HepG2 (cell line): ENCODE data around the gene SLC29A1. TPM values are rescaled to one million over a fixed set of nuclear protein-coding genes. Genes with fewer than 3 reads are reported as not detected.

Source experiments
- BHLHE40 ChIP-seq: IDR thresholded peaks from 2 replicates; pipeline ENCODE4 v1.6.1; 2011; ENCODE audit warnings: low read length, improper control_type of control experiment
- CREM ChIP-seq, 2 experiments: sonication (generic) in 1 of 2; formaldehyde crosslinking in 1 of 2; IDR thresholded peaks; 2 replicates each; pipeline versions ENCODE4 v1.4.0 to v1.6.1; 2016 to 2020; ENCODE audit warnings: antibody characterized with exemption in 1 of 2, mild to moderate bottlenecking in 1 of 2, missing genetic modification reagents in 1 of 2
- KAT2B ChIP-seq: fragments of 150-350 bp; IDR thresholded peaks from 2 replicates; pipeline ENCODE4 v1.6.1; 2014; ENCODE audit warnings: low read depth, low read length, borderline replicate concordance
- KAT7 ChIP-seq: IDR thresholded peaks from 2 replicates; pipeline ENCODE4 v1.6.1; 2018; ENCODE audit warnings: borderline replicate concordance, missing compliant biosample characterization
- MAF1 ChIP-seq: sonication (generic); formaldehyde crosslinking; IDR thresholded peaks from 2 replicates; pipeline ENCODE4 v1.5.0; 2020; ENCODE audit warnings: missing genetic modification reagents, borderline replicate concordance
- MEIS2 ChIP-seq: sonication (generic); formaldehyde crosslinking; IDR thresholded peaks from 2 replicates; pipeline ENCODE4 v1.9.0; 2021; ENCODE audit warnings: mild to moderate bottlenecking, missing genetic modification reagents
- RFX3 ChIP-seq: IDR thresholded peaks from 2 replicates; pipeline ENCODE4 v1.6.1; 2016; ENCODE audit warnings: missing biosample characterization, missing genetic modification reagents
- RXRB ChIP-seq: IDR thresholded peaks from 2 replicates; pipeline ENCODE4 v1.6.1; 2016; ENCODE audit warnings: borderline replicate concordance, missing genetic modification reagents, missing compliant biosample characterization
- ZFP36L2 ChIP-seq: sonication (generic); formaldehyde crosslinking; IDR thresholded peaks from 2 replicates; pipeline ENCODE4 v1.4.0; 2020; ENCODE audit warnings: missing genetic modification reagents
- ZNF430 ChIP-seq: sonication (generic); formaldehyde crosslinking; IDR thresholded peaks from 2 replicates; pipeline ENCODE4 v1.9.0; 2021; ENCODE audit warnings: mild to moderate bottlenecking, missing genetic modification reagents
- ZSCAN9 ChIP-seq: IDR thresholded peaks from 2 replicates; pipeline ENCODE4 v1.6.1; 2016; ENCODE audit warnings: borderline replicate concordance
- polyA plus RNA-seq, 8 experiments: library from polyadenylated mRNA; depleted of rRNA in 3 of 8; stranded (reverse) in 7 of 8; unstranded in 1 of 8; fragments of >200 nt; fragmentation: Illumina TruSeq in 4 of 8; extraction: Trizol in 4 of 8; gene quantifications; 2 replicates each; pipeline versions ENCODE4 v1.2.1 to v1.2.3, GENCODE V29; 2011 to 2016; ENCODE audit warnings: low read depth in 4 of 8, missing spikeins in 1 of 8, mixed read lengths in 1 of 8; ENCODE audit not compliant: insufficient read depth in 1 of 8
- total RNA-seq, 5 experiments: library from RNA; depleted of rRNA; stranded (reverse); fragments of >200 nt; fragmentation: Illumina TruSeq; extraction: Trizol; gene quantifications; 2 replicates each; pipeline ENCODE4 v1.2.3, GENCODE V29; 2016; ENCODE audit warnings: low read depth in 1 of 5
- TF ChIP-seq, protein P1 (sequence below): sonication (generic); formaldehyde crosslinking; IDR thresholded peaks from 2 replicates; pipeline ENCODE4 v1.5.0; 2020; ENCODE audit warnings: mild to moderate bottlenecking, missing genetic modification reagents, borderline replicate concordance
- TF ChIP-seq, protein P2 (sequence below): sonication (generic); formaldehyde crosslinking; IDR thresholded peaks from 2 replicates; pipeline ENCODE4 v1.5.0; 2020; ENCODE audit warnings: missing genetic modification reagents
- TF ChIP-seq, protein P3 (sequence below): sonication (generic); formaldehyde crosslinking; IDR thresholded peaks from 2 replicates; pipeline ENCODE4 v1.4.0; 2020; ENCODE audit warnings: mild to moderate bottlenecking, missing genetic modification reagents
- TF ChIP-seq, protein P4 (sequence below): IDR thresholded peaks from 2 replicates; pipeline ENCODE4 v1.6.1; 2016; ENCODE audit warnings: mild to moderate bottlenecking, missing biosample characterization, missing genetic modification reagents
- TF ChIP-seq, protein P5 (sequence below): sonication (generic); formaldehyde crosslinking; IDR thresholded peaks from 2 replicates; pipeline ENCODE4 v1.4.0; 2020; ENCODE audit warnings: missing genetic modification reagents, mild to moderate bottlenecking, borderline replicate concordance
- TF ChIP-seq, protein P6 (sequence below): sonication (generic); formaldehyde crosslinking; IDR thresholded peaks from 2 replicates; pipeline ENCODE4 v1.5.0; 2020; ENCODE audit warnings: missing genetic modification reagents

The SLC29A1 gene
- total and polyA plus RNA-seq, 2 of the 13 experiments (the other 11 are each of a cell fraction or from before 2014, with no cell fraction given): 43.2 to 106 TPM

DNA sequence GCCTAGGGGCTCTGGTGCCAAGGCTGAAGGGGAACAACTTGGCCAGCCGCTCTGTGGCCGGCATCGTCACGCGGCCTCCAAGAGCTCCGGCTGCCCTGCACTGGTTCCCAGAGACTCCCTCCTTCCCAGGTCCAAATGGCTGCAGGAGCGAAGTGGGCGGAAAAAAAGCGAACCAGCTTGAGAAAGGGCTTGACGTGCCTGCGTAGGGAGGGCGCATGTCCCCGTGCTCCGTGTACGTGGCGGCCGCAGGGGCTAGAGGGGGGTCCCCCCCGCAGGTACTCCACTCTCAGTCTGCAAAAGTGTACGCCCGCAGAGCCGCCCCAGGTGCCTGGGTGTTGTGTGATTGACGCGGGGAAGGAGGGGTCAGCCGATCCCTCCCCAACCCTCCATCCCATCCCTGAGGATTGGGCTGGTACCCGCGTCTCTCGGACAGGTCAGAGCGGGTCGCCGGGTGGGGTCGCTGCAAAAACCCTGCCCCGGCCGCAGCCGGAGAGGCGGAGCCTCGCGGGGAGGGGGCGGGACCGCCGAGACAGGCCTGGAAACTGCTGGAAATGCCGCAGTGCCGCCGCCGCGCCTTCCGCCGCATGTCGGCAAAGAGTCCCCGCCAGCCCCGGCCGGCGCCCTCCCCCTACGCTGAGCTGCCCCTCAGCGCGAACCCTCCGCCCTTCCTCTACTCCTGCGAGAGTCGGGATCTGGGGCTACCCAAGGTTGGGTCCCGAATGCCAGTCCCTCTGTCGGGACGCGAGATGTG, 22.7 kb downstream of the SLC29A1 start (continued):
- TF ChIP-seq, protein P1, sequence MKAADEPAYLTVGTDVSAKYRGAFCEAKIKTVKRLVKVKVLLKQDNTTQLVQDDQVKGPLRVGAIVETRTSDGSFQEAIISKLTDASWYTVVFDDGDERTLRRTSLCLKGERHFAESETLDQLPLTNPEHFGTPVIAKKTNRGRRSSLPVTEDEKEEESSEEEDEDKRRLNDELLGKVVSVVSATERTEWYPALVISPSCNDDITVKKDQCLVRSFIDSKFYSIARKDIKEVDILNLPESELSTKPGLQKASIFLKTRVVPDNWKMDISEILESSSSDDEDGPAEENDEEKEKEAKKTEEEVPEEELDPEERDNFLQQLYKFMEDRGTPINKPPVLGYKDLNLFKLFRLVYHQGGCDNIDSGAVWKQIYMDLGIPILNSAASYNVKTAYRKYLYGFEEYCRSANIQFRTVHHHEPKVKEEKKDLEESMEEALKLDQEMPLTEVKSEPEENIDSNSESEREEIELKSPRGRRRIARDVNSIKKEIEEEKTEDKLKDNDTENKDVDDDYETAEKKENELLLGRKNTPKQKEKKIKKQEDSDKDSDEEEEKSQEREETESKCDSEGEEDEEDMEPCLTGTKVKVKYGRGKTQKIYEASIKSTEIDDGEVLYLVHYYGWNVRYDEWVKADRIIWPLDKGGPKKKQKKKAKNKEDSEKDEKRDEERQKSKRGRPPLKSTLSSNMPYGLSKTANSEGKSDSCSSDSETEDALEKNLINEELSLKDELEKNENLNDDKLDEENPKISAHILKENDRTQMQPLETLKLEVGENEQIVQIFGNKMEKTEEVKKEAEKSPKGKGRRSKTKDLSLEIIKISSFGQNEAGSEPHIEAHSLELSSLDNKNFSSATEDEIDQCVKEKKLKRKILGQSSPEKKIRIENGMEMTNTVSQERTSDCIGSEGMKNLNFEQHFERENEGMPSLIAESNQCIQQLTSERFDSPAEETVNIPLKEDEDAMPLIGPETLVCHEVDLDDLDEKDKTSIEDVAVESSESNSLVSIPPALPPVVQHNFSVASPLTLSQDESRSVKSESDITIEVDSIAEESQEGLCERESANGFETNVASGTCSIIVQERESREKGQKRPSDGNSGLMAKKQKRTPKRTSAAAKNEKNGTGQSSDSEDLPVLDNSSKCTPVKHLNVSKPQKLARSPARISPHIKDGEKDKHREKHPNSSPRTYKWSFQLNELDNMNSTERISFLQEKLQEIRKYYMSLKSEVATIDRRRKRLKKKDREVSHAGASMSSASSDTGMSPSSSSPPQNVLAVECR (CRISPR knock-in tag): peak; percentile 82
- TF ChIP-seq RXRB: peak; percentile 47
- TF ChIP-seq ZSCAN9 (CRISPR knock-in tag): no peak; the same call in 1 of the 2 replicates
- no peak; the same call in 1 of the 2 replicates for TF ChIP-seq ZFP36L2 (CRISPR knock-in tag)
- no peak for TF ChIP-seq KAT2B
- TF ChIP-seq, protein P2, sequence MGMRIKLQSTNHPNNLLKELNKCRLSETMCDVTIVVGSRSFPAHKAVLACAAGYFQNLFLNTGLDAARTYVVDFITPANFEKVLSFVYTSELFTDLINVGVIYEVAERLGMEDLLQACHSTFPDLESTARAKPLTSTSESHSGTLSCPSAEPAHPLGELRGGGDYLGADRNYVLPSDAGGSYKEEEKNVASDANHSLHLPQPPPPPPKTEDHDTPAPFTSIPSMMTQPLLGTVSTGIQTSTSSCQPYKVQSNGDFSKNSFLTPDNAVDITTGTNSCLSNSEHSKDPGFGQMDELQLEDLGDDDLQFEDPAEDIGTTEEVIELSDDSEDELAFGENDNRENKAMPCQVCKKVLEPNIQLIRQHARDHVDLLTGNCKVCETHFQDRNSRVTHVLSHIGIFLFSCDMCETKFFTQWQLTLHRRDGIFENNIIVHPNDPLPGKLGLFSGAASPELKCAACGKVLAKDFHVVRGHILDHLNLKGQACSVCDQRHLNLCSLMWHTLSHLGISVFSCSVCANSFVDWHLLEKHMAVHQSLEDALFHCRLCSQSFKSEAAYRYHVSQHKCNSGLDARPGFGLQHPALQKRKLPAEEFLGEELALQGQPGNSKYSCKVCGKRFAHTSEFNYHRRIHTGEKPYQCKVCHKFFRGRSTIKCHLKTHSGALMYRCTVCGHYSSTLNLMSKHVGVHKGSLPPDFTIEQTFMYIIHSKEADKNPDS (CRISPR knock-in tag): no peak
- TF ChIP-seq ZNF430: peak; percentile 96
- TF ChIP-seq MEIS2 (CRISPR knock-in tag): peak; percentile 91
- TF ChIP-seq MAF1 (CRISPR knock-in tag): no peak; the same call in none of the 2 replicates
- TF ChIP-seq CREM (IDR thresholded peaks at IDR 0.05): no peak; the same call in 1 of the 2 replicates
- no peak for TF ChIP-seq CREM (CRISPR knock-in tag; IDR thresholded peaks at IDR 0.05)
- TF ChIP-seq, protein P3, sequence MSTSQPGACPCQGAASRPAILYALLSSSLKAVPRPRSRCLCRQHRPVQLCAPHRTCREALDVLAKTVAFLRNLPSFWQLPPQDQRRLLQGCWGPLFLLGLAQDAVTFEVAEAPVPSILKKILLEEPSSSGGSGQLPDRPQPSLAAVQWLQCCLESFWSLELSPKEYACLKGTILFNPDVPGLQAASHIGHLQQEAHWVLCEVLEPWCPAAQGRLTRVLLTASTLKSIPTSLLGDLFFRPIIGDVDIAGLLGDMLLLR (CRISPR knock-in tag): peak; percentile 89
- TF ChIP-seq, protein P4, sequence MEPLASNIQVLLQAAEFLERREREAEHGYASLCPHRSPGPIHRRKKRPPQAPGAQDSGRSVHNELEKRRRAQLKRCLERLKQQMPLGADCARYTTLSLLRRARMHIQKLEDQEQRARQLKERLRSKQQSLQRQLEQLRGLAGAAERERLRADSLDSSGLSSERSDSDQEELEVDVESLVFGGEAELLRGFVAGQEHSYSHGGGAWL (CRISPR knock-in tag): peak; percentile 78
- no peak for TF ChIP-seq RFX3
- TF ChIP-seq, protein P5, sequence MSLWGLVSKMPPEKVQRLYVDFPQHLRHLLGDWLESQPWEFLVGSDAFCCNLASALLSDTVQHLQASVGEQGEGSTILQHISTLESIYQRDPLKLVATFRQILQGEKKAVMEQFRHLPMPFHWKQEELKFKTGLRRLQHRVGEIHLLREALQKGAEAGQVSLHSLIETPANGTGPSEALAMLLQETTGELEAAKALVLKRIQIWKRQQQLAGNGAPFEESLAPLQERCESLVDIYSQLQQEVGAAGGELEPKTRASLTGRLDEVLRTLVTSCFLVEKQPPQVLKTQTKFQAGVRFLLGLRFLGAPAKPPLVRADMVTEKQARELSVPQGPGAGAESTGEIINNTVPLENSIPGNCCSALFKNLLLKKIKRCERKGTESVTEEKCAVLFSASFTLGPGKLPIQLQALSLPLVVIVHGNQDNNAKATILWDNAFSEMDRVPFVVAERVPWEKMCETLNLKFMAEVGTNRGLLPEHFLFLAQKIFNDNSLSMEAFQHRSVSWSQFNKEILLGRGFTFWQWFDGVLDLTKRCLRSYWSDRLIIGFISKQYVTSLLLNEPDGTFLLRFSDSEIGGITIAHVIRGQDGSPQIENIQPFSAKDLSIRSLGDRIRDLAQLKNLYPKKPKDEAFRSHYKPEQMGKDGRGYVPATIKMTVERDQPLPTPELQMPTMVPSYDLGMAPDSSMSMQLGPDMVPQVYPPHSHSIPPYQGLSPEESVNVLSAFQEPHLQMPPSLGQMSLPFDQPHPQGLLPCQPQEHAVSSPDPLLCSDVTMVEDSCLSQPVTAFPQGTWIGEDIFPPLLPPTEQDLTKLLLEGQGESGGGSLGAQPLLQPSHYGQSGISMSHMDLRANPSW (CRISPR knock-in tag): peak; percentile 94; the same call in 1 of the 2 replicates
- 0 out of 2 replicates have a peak, but pooled peaks have one; percentile 38 for TF ChIP-seq BHLHE40
- peak; percentile 82; the same call in 1 of the 2 replicates for TF ChIP-seq KAT7 (CRISPR knock-in tag)
- TF ChIP-seq, protein P6, sequence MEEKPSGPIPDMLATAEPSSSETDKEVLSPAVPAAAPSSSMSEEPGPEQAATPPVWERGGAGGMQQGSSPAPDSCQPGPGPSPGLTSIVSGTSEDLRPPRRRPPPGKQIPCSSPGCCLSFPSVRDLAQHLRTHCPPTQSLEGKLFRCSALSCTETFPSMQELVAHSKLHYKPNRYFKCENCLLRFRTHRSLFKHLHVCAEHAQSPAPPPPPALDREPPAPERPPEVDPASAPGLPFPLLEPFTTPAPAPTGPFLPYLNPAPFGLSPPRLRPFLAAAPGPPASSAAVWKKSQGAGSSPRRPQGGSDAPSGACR (CRISPR knock-in tag): peak; percentile 81; the same call in 1 of the 2 replicates
